ENCODE results near the gene ANXA8.
A peak's percentile ranks its signal among the peaks of the same experiment; 100 is the strongest.

The ANXA8 gene

DNA sequence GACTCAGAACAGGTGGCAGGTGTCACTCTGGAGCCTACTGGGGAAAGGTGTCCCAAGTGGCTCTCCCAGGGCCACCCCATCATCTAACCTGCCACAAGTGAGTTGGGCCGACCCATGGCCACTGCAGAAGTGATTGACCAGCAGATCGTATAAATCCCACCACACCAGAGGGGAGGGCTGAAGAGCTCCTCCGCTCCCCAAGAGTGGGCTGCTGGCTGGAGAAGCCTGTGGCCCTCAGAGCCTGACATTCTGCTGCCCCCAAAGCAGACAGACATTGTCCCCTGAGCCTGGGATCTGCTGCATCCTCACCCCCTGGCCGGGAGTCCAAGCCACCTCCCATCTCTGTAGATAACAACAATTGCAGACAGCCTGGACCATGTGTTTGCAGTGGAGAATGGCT is 36.7 kb downstream of the ANXA8 start:
- DNase-seq (ENCODE audit: low spot score) = no peak

DNA sequence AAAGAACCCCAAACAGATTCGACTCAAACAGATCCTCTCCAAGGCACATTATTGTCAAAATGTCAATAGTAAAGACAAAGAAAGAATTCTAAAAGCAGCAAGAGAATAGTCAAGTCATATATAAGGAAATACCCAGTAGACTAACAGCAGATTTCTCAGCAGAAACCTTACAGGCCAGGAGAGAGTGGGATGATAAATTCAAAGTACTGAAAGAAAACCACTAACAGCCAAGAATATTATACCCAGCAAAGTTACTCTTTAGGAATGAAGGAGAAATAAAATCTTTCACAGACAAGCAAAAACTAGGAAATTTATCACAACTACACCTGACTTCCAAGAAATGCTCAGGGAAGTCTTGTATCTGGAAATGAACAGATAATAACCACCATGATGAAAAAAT is 38.2 kb downstream of the ANXA8 start:
- no peak for DNase-seq (ENCODE audit: low spot score)

DNA sequence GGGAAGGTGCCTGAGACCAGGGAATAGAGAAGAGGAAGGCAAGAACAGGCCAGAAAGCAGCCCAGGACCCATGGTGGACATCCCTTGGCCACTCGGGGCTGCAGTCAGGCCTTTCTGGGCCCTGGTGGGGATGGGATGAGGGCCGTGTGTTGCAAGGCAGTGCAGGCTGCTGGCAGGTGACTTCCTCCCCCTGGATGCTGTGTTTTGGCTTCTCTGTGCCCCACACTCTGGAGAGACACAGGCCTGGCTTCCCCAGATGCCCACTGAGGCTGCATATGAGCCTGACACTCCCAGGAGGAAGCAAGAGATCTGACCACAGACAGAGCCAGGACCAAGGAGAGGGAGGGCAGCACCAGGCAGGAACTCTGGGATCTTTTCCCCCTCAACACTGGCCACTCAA is 39.9 kb downstream of the ANXA8 start:
- DNase-seq (ENCODE audit: low spot score) = no peak

DNA sequence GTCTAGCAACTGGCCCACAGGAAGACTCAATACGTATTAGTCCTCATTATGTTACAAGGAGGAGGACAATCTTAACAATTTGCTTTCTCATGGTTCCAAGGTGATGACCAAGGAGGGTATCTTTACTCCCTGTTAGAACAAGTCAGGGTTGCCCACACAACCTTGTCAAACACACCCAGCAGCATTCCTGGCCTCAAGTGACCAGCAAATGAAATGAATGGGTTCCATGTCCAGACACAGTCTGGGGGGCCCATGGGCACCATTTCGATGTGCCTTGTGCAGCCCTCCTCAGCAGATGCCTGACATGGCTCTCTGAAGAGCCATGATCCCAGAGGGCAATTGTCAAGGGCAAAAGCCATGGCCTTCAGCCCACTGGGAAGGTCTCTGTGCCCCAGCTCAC is 40.8 kb downstream of the ANXA8 start:
- no peak for DNase-seq (ENCODE audit: low spot score)

DNA sequence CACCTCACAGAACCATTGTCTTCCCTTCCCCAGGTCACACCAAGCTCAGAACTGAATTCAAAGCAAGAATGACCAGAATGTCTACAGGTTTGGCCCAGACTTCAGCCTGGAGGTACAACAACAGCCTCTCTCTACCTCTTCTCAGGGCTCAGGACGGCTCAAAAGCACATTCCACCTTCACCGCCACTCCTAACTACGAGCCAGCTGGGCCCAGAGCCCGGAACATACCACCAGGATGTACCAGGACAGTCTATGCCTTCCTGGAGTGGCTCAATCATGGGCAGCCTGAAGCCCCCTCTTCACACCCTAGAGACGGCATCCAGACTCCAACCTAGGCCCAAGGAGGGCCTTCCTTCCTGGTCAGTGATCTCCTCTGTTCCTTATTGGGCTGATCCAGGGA is 41.6 kb downstream of the ANXA8 start:
- no peak for DNase-seq (ENCODE audit: low spot score)

DNA sequence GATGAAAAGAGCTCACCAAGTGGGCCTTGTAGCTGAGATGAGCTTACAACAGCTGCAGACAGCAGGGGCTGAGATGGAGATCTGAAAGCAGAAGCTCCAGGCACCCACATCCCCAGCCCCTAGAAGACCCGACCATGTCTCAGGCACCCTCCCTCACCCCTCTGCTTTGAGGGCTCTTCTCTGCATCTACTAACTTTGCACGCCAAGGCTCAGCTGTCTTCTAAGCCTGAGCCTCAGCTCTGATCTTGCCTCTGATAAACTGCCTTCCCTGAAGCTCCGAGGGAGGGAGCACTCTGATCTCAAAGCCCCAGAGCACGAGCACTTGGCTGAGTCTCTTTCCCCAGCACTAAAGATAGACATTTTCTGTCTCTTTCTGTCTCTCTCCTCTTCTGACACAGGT is 42.0 kb downstream of the ANXA8 start:
- DNase-seq (ENCODE audit: low spot score) = no peak

DNA sequence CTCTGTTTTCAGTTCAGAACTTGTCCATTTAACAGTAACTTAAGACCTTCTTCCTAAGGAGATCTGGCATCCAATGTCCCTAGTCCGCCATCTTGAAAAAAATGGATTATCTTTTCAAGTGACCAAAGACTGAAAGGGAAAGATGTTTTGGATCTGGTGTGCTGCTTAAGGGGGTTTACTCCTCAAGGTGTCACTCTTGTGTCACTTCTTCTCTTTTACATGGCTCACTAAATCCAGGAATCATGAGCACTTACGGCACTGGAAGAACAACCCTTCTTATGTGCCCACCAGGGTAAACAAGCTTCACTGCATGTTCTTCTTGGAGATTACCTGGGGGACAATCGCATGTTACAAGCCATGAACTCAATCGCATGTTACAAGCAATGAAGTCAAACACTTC is 43.7 kb downstream of the ANXA8 start:
- no peak for DNase-seq (ENCODE audit: low spot score)

DNA sequence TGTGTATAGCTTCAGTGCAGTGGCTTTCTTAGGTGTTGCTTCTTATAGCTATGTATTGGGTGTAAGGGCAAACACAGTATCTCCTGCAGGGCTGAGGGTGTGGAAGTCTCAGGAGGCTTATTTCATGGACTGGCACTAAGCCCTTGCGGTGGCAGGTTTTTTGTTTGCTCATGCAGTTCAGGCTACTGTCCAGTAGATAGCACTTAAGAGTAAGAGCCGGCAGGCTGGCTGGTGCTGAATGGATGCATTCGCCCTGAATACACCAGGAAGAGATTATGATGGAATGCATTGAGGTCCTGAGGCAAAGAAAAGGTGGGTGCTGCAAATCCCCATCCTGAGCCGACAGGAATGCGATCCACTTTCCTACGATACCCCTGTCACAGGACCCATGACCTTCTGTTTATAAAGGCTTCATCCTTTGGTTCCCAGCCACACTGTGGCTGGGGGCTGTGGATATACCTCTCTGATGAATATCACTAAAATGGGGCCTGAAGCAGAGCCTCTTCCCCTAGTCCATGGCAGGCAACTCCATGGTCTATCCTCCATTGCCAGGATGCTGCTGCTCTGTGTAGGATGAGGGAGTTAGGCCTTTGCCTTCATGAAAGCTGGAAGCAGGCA is 44.9 kb downstream of the ANXA8 start:
- DNase-seq (ENCODE audit: low spot score) = peak; percentile 49

DNA sequence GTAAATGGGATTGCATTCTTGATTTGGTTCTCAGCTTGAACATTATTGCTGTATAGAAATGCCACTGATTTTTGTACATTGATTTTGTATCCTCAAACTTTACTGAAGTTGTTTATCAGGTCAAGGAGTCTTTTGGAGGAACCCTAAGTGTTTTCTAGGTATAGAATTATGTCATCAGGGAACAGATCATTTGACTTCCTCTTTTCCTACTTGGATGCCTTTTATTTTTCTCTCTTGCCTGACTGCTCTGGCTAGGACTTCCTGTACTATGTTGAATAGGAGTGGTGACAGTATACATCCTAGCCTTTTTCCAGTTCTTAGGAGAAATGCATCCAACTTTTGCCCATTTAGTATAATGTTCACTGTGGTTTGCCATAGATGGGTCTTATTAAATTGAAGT is 48.8 kb downstream of the ANXA8 start:
- DNase-seq (ENCODE audit: low spot score) = no peak

DNA sequence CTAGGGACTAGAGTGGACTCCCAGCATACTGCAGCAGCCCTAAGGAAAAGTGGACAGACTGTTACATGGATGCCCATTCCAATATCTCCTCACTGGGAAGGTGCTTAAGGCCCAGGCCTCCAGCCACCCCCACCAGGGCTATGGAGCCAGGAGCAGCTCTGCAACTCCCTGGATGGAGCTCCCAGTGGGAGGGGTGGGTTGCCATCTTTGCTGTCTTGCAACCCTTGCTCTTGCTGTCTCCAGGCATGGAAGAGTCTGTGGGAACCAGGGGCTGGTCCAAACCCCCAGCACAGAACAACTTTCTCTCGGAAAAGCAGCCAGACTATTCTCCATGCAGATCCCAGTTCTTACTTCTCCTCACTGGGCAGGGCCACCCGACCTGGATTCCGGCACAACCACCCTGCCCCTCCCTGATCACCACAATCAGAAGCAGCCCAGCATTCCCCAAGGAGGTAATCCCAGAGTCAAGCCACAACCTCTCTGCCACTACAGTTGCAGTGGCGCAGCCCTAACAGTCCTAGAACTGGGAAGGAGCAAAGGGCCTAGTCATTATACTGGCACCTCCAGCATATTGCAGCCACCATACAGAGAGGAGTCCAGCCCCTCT is 58.0 kb downstream of the ANXA8 start:
- no peak for DNase-seq (ENCODE audit: low spot score)

DNA sequence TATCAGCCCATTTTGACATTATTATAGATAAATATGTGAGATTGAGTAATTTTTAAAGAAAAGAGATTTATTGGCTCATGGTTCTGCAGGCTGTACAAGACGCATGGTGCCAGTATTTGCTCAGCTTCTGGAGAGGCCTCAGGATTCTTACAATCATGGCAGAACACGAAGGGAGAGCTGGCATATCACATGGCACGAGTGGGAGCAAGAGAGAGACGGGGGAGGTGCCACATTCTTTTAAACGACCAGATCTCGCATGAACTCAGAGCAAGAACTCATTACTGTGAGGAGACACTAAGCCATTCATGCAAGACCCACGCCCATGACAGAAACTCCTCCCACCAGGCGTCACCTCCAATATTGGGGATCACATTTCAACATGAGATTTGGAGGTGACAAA is 59.7 kb downstream of the ANXA8 start:
- DNase-seq (ENCODE audit: low spot score) = no peak

DNA sequence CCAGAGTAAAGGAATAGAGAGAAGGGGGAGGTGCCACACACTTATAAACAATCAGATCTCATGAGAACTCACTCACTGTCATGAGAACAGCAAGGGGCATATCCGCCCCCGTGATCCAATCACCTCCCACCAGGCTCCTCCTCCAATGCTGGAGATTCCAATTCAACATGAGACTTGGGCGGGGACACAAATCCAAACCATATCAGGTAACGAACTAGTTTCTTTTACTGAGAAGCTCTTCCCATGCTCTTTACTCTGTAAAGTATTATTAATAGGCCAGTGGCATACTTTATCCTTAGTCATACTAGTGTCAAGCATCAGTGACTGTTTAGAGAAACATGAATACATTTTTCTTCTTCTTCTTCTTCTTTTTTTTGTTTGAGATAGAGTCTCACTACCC is 60.4 kb downstream of the ANXA8 start:
- no peak for DNase-seq (ENCODE audit: low spot score)

DNA sequence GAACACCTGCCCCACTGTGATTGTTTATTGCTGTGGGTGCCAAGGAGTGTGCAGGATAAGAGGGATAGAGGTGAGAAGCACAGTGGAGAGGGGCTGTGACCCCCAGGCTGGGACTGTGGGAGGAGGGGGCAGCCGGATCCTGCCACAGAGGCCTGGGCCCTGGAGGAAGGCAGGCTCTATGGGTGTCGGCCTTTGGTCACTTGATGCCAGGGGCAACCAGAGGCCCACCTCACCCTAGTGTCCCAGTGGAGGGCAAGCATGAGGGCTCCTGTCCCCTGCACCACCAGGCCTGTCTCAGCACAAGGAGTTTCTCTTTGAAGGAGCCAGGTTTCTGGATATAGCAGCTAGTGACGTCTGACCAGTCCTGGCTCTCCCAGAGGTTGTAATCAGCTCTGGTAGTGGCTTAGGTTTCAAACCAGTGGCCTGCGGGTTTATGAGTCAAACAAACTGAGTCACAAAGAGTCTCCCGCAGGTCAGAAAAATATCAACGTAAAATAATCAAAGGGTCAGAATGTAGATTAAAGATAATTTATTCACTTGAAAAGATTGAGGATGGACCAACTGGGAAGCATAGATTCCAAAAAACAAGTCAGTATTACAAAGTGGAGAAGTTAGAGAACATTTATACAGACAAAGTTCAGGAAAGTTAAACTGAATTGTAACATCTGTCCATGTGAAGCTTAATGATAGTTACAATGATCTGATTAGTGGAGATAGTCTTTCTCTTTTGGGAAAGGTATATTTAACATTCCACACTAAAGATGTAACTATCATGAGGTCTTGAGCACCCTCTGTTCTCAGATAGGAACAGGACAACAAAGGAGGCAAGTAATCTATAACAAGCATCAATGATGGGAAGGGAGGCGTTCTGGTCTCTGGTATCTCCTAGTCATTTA is 62.6 kb downstream of the ANXA8 start:
- DNase-seq (ENCODE audit: low spot score) = no peak

DNA sequence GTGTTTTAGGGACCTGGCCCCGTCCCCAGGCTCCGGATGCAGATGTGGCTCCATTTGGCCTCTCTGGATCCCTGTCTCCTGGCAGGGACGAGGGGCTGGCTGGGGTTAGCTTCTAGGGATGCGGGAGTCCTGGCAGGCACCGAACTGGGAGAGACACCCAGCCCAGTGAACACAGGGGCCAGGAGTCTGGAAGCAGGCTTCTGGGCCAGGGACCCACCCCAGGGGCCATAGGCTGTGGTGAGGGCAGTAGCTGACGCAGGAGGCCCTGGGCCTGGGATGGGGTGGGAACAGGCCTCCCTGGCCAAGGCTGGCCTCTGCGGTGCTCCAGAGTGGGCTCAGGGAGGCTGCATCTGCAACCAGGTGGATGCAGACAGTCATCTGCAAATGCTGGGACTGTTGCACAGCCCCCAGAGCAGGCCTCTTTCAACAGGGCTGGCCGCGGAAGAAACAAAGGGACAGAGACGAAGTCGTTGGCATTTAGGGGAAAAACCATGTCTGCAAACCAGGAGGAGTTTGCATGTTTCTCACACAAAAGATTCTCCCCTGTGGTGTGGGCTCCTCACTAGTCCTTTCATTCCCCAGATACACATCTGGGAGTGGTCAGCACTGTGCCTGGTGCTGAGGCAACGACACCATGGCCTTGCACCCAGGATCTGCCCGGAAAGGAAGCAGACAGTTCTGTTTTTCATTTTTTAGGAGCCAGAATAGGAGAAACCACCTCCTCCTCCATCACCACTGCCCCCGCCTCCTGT is 63.4 kb downstream of the ANXA8 start:
- no peak for DNase-seq (ENCODE audit: low spot score)

DNA sequence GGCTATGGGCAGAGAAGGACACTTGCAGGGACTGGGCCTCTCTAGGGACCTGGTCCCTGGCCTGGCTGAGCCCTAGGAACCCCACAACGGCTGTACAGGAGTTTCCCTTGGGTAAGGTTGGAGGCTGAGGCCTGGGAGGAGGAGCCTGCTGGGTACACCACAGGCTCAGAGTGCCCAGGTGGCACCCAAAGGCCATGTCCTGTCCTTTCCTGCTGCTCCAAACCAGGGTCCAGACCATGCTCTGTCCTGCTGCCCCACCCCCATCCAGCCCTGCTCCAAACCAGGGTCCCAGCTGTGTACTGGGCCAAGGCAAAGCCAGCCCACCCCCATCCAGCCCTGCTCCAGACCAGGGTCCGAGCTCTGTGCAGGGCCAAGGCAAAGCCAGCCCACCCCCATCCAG is 64.5 kb downstream of the ANXA8 start:
- DNase-seq (ENCODE audit: low spot score) = no peak

DNA sequence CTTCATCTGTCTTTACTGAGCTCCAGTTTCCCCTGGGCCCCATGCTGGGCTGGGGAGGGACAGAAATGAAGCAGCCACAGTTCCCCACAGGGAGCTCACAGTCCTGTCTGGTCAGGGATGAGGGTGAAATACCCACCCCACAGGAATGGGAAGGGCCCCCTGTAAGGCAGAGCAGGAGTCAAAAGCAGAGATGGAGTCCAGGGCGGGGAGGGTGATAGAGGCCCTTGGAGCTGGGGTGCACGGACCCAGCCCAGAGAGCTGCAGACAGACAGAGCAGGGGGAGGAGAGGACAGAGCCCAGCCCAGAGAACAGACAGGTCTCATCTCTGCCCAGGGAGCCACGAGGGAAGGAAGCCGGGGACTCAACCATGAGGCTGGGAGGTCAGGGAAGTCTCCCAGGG is 64.9 kb downstream of the ANXA8 start:
- DNase-seq (ENCODE audit: low spot score) = no peak

DNA sequence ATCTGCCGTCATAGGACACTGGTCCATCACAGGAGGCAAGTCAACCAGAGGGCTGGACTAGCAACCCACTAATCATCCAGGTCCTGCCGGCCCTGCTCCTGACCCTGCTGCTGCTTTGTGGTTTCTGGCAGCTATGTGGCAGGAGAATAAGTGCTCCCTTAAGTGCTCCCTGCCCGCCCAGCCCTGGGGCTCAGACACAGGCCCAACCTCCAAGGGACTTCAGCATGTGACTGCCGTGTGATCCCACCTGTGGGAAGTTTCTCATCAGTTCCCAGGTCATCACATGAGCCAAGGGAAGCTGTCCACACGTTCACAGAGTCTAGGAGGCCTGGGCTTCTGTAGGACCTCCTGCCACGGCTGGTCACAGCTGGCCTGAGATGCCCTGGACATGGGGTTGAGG is 65.6 kb downstream of the ANXA8 start:
- no peak for DNase-seq (ENCODE audit: low spot score)

Data from pons (tissue), 1 donor.